Measurements from ENCODE around the gene PROK2. TPM values are rescaled to one million over a fixed set of nuclear protein-coding genes. Genes with fewer than 3 reads are reported as not detected.
A peak's percentile ranks its signal among the peaks of the same experiment; 100 is the strongest.

The PROK2 gene
- total RNA-seq, 1 donor from 2014 or later, result not detected

- DNase-seq (ENCODE audit: low read depth in 2 of 2), result peak in 1 of 2 donors; percentile 40
Observed at GRCh38 chr3:71786551-71786950, 1.6 kb upstream of the PROK2 start.

GRCh38 chr3:71786217-71786549, 1.2 kb upstream of the PROK2 start:
- no peak for DNase-seq (ENCODE audit: low read depth in 2 of 2)

- DNase-seq (ENCODE audit: low read depth in 2 of 2), result no peak
Observed at GRCh38 chr3:71785532-71786216, 726 bp upstream of the PROK2 start.

- no peak for DNase-seq (ENCODE audit: low read depth in 2 of 2)
Observed at GRCh38 chr3:71784201-71784913, 591 bp downstream of the PROK2 start.

- DNase-seq (ENCODE audit: low read depth in 2 of 2), result no peak
Observed at GRCh38 chr3:71783152-71783551, 1.8 kb downstream of the PROK2 start.

- no peak for DNase-seq (ENCODE audit: low read depth in 2 of 2)
Observed at GRCh38 chr3:71780430-71780829, 4.5 kb downstream of the PROK2 start.

- DNase-seq (ENCODE audit: low read depth in 2 of 2), result no peak
Observed at GRCh38 chr3:71779674-71780377, 5.1 kb downstream of the PROK2 start.

- DNase-seq (ENCODE audit: low read depth in 2 of 2), result no peak
Observed at GRCh38 chr3:71778353-71778752, 6.6 kb downstream of the PROK2 start.

- no peak for DNase-seq (ENCODE audit: low read depth in 2 of 2)
Observed at GRCh38 chr3:71776538-71776937, 8.4 kb downstream of the PROK2 start.

- DNase-seq (ENCODE audit: low read depth in 2 of 2), result no peak
Observed at GRCh38 chr3:71771884-71772283, 13.1 kb downstream of the PROK2 start.

GRCh38 chr3:71771126-71771525, 13.8 kb downstream of the PROK2 start:
- DNase-seq (ENCODE audit: low read depth in 2 of 2), result no peak

- no peak for DNase-seq (ENCODE audit: low read depth in 2 of 2)
Observed at GRCh38 chr3:71763426-71763825, 21.5 kb downstream of the PROK2 start.

- DNase-seq (ENCODE audit: low read depth in 2 of 2), result no peak
Observed at GRCh38 chr3:71760140-71760539, 24.8 kb downstream of the PROK2 start.

- DNase-seq (ENCODE audit: low read depth in 2 of 2), result no peak
Observed at GRCh38 chr3:71759401-71759800, 25.5 kb downstream of the PROK2 start.

- no peak for DNase-seq (ENCODE audit: low read depth in 2 of 2)
Observed at GRCh38 chr3:71758091-71758490, 26.9 kb downstream of the PROK2 start.

- no peak for DNase-seq (ENCODE audit: low read depth in 2 of 2)
Observed at GRCh38 chr3:71754610-71755253, 30.2 kb downstream of the PROK2 start.

- peak; percentile 47 to 73 for DNase-seq (ENCODE audit: low read depth in 2 of 2)
Observed at GRCh38 chr3:71753701-71754609, 31.0 kb downstream of the PROK2 start, which contains the start of gene GPR27. GPR27 (plus strand) TSS chr3:71753855; CDS start chr3:71754050, 195 bp downstream.

- no peak for DNase-seq (ENCODE audit: low read depth in 2 of 2)
Observed at GRCh38 chr3:71752831-71753700, 31.9 kb downstream of the PROK2 start.

GRCh38 chr3:71751602-71752001, 33.3 kb downstream of the PROK2 start:
- no peak for DNase-seq (ENCODE audit: low read depth in 2 of 2)

GRCh38 chr3:71744738-71745137, 40.2 kb downstream of the PROK2 start:
- no peak for DNase-seq (ENCODE audit: low read depth in 2 of 2)

Measured in lung microvascular endothelial cell (primary cell).